NCI-H1048 (cell line): Measurements from ENCODE around the gene TTC5.
"Not testable (repeated sequence)": the region's sequence is repeated elsewhere in the genome, so short reads cannot be mapped to it uniquely, and the experiment has no call there.

ENCODE experiments used
- DNase-seq: peaks from one replicate; lab custom pipeline; 2025; lab: John Stamatoyannopoulos, UW

The TTC5 gene

DNA sequence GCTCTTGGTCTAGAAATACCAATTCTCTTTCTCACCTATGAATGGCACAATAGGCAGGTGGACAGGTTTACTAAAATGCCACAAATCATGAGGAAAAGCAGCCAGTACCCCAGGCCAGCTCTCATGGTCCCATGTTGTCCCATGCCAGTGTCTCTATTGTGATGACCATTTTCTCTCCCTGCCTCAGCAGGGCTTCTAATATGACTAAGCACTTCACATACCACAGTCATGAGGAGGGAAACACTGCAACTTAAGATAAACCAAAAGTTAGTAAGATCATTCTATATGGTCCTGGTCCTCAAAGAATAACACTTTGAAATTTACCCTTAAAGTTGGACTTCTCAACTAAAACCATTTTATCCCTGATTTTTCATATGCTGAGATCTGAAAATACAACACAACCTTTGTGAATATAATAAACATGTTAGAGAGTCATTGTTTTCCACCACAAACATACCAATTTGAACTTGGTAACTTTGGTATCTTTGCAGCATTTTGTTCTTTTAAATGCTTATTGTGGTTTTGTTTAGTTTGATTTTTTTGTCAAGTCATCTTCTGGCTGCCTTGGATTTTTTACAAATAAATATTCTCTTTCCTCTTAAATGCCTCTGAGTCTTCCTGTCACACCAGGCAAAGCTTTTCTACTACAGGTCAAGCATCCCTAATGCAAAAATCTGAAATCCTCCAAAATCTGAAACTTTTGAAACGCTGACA lies 3.6 kb downstream of the TTC5 start:
- DNase-seq = no peak

GRCh38 chr14:20295067-20295466 lies 10.7 kb downstream of the TTC5 start:
- DNase-seq = no peak

GRCh38 chr14:20294636-20295035 lies 11.1 kb downstream of the TTC5 start:
- DNase-seq = no peak

DNA sequence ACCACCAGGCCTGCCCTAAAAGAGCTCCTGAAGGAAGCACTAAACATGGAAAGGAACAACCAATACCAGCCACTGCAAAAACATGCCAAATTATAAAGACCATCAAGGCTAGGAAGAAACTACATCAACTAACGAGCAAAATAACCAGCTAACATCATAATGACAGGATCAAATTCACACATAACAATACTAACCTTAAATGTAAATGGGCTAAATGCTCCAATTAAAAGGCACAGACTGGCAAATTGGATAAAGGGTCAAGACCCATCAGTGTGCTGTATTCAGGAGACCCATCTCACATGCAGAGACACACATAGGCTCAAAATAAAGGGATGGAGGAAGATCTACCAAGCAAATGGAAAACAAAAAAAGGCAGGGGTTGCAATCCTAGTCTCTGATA lies 23.8 kb downstream of the TTC5 start:
- DNase-seq = not testable (repeated sequence)

DNA sequence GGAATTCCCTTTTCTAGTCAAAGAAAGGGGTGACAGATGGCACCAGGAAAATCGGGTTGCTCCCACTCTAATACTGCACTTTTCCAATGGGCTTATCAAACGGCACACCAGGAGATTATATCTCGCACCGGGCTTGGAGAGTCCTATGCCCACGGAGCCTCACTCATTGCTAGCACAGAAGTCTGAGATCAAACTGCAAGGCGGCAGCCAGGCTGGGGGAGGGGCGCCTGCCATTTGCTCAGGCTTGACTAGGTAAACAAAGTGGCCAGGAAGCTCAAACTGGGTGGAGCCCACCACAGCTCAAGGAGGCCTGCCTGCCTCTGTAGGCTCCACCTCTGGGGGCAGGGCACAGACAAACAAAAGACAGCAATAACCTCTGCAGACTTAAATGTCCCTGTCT lies 25.5 kb downstream of the TTC5 start:
- DNase-seq = not testable (repeated sequence)

GRCh38 chr14:20278414-20278813 lies 27.3 kb downstream of the TTC5 start:
- no peak for DNase-seq

DNA sequence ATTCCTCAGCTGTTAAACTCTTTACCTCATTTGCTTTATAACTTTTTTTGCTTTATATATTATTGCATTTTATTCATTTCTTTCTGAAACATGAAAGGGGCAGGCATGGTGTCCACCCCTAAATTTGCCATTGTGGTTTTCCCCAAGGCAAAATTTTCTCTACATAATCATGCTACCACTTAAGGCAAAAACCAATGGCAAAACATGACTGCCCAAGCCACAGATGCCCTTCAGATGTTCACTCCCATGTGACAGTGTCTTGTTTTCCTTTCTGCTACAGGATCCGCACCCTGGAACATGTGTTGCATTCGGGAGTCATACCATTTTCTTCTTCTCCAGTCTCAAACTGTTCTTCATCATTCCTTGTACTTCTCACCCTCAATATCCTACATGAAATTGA lies 28.3 kb downstream of the TTC5 start:
- no peak for DNase-seq

GRCh38 chr14:20274062-20274461 lies 31.7 kb downstream of the TTC5 start:
- no peak for DNase-seq

- DNase-seq = not testable (repeated sequence)
Measured at GRCh38 chr14:20264361-20264760, 41.4 kb downstream of the TTC5 start.

DNA sequence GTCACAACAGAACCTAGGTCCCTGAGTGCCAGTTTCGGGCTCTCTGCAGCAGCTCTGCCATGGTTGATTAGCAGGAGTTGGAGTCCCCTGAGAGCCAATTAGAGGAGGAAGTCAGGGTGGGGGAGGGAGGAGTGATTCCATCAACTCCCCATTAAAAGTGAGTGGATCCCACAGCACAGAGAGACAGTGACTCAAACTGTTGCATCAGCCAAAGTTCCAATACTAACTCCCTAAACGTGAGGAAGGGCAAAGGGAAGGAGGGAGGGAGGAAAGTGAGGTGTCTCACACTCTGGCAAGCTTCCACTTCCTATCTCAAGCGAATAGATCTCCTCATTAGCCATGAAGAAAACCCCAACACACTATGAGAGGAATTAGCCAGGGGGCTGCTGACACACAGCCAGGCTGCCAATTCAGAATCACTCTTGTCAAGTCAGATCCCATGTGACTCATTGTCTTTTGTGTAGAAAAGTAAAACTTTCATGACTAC lies 43.1 kb downstream of the TTC5 start:
- no peak for DNase-seq

GRCh38 chr14:20247646-20248246 lies 58.0 kb downstream of the TTC5 start:
- DNase-seq = no peak
